Liver (tissue), 9 donors: Measurements from ENCODE around the gene CORO2B. TPM values are rescaled to one million over a fixed set of nuclear protein-coding genes. Genes with fewer than 3 reads are reported as not detected.

Experiments
- DNase-seq: peaks from one replicate; pipeline ENCODE4 v3.0.0-alpha.2; 2017; ENCODE audit warnings: low spot score
- H3K27ac ChIP-seq, 2 donors: one replicate each; pipeline ENCODE4 v1.7.0; 2013; ENCODE audit warnings: inconsistent platforms in 2 of 2, low read length in 2 of 2, control low read depth in 1 of 2, low read depth in 1 of 2, mild to moderate bottlenecking in 1 of 2
- H3K27me3 ChIP-seq, 4 donors: one replicate each; pipeline versions ENCODE4 v1.6.1 to v1.7.0; 2013; ENCODE audit warnings: low read length in 3 of 4, inconsistent platforms in 1 of 4, mild to moderate bottlenecking in 1 of 4, moderate library complexity in 1 of 4; ENCODE audit not compliant: control insufficient read depth in 4 of 4, insufficient read depth in 4 of 4
- H3K36me3 ChIP-seq, 4 donors: one replicate each; pipeline versions ENCODE4 v1.6.1 to v1.7.0; 2013; ENCODE audit warnings: low read length in 3 of 4, mild to moderate bottlenecking in 3 of 4, low read depth in 1 of 4, moderate library complexity in 1 of 4; ENCODE audit not compliant: control insufficient read depth in 4 of 4, insufficient read depth in 3 of 4
- H3K4me1 ChIP-seq, 4 donors: one replicate each; pipeline versions ENCODE4 v1.6.1 to v1.7.0; 2013; ENCODE audit warnings: low read length in 3 of 4, mild to moderate bottlenecking in 3 of 4, moderate library complexity in 1 of 4; ENCODE audit not compliant: control insufficient read depth in 4 of 4, insufficient read depth in 4 of 4
- H3K4me3 ChIP-seq, 3 donors: one replicate each; pipeline versions ENCODE4 v1.6.1 to v1.7.0; 2013; ENCODE audit warnings: low read length in 3 of 3, control low read depth in 1 of 3, low read depth in 1 of 3, mild to moderate bottlenecking in 1 of 3
- H3K9ac ChIP-seq, 2 donors: one replicate each; pipeline ENCODE4 v1.7.0; 2013; ENCODE audit warnings: low read length in 2 of 2, mild to moderate bottlenecking in 2 of 2, moderate library complexity in 2 of 2, control low read depth in 1 of 2, low read depth in 1 of 2
- H3K9me3 ChIP-seq, 4 donors: one replicate each; pipeline versions ENCODE4 v1.6.1 to v1.7.0; 2013; ENCODE audit warnings: low read length in 3 of 4; ENCODE audit not compliant: control insufficient read depth in 4 of 4
- ATF3 ChIP-seq: IDR thresholded peaks from 2 replicates; pipeline ENCODE4 v1.6.1; 2016; ENCODE audit warnings: antibody characterized with exemption
- CTCF ChIP-seq: fragments of 150-350 bp; IDR thresholded peaks from 2 replicates; pipeline ENCODE4 v1.5.1; 2017; ENCODE audit warnings: improper control_type of control experiment, low read depth, low read length; ENCODE audit not compliant: missing input control
- EGR1 ChIP-seq, 2 donors: IDR thresholded peaks; 2 replicates each; pipeline ENCODE4 v1.6.1; 2016 to 2018; ENCODE audit warnings: antibody characterized with exemption in 2 of 2, low read depth in 2 of 2
- FOXA1 ChIP-seq: IDR thresholded peaks from 2 replicates; pipeline ENCODE4 v1.6.1; 2016; ENCODE audit warnings: antibody characterized with exemption
- FOXA2 ChIP-seq: IDR thresholded peaks from 2 replicates; pipeline ENCODE4 v1.6.1; 2016; ENCODE audit warnings: antibody characterized with exemption
- HNF4A ChIP-seq, 2 donors: conservative IDR thresholded peaks; 2 replicates each; pipeline ENCODE4 v1.6.1; 2016; ENCODE audit warnings: antibody characterized with exemption in 2 of 2, mild to moderate bottlenecking in 2 of 2
- MAX ChIP-seq: IDR thresholded peaks from 2 replicates; pipeline ENCODE4 v1.6.1; 2016; ENCODE audit warnings: antibody characterized with exemption
- RAD21 ChIP-seq, 2 donors: IDR thresholded peaks; 2 replicates each; pipeline ENCODE4 v1.6.1; 2016; ENCODE audit warnings: antibody characterized with exemption in 2 of 2, mild to moderate bottlenecking in 2 of 2
- REST ChIP-seq: IDR thresholded peaks from 2 replicates; pipeline ENCODE4 v1.6.1; 2016; ENCODE audit warnings: antibody characterized with exemption, mild to moderate bottlenecking
- RXRA ChIP-seq, 2 donors: IDR thresholded peaks; 2 replicates each; pipeline ENCODE4 v1.6.1; 2017 to 2018; ENCODE audit warnings: antibody characterized with exemption in 2 of 2, mild to moderate bottlenecking in 1 of 2
- SP1 ChIP-seq: IDR thresholded peaks from 2 replicates; pipeline ENCODE4 v1.6.1; 2018; ENCODE audit warnings: antibody characterized with exemption, mild to moderate bottlenecking
- YY1 ChIP-seq: IDR thresholded peaks from 2 replicates; pipeline ENCODE4 v1.6.1; 2016; ENCODE audit warnings: antibody characterized with exemption, mild to moderate bottlenecking
- WGBS: extraction: QIAGEN DNeasy Blood & Tissue Kit; methylation state at CpG from one replicate; pipeline ENCODE4 v1.1.7; 2013; 5-methylcytosine and 5-hydroxymethylcytosine counted together
- polyA plus RNA-seq, 2 donors: library from polyadenylated mRNA; stranded (reverse) in 1 of 2; unstranded in 1 of 2; fragments of 200-250 nt in 1 of 2; fragments of >200 nt in 1 of 2; fragmentation: Nextera tagmentation in 1 of 2; extraction: Ambion mirVana in 1 of 2; gene quantifications; one replicate each; pipeline versions ENCODE4 v1.2.1 to v1.2.3, GENCODE V29; 2013 to 2015
- total RNA-seq, 2 donors: library from RNA; depleted of rRNA; stranded (reverse); fragments of >200 nt; gene quantifications; one replicate each; pipeline ENCODE4 v1.2.3, GENCODE V29; 2014
- donor health status: healthy.
- donor health status: healthy.
- donor health status: healthy.
- donor health status: healthy.
- donor health status: healthy.

The CORO2B gene
- total and polyA plus RNA-seq, 4 donors, result 0.15 to 0.65 (median 0.52) TPM

GRCh38 chr15:68590721-68591389 is 12.1 kb downstream of the CORO2B start:
- 92% methylated on average over 9 of the region's 9 CpGs for WGBS
- Histone ChIP-seq H3K27ac (no peak overlapping the region), H3K9ac (no peak overlapping the region), H3K36me3 (no peaks in the 10 kb centered on the region), H3K4me1 (peaks cover 0 to 2% (median 0%) of the 10 kb centered on the region in 4 donors), H3K4me3 (no peak overlapping the region), H3K9me3 (no peaks in the 10 kb centered on the region), H3K27me3 (no peaks in the 10 kb centered on the region)
- DNase-seq, result no peak
- no peak for TF ChIP-seq YY1
- no peak for TF ChIP-seq FOXA2
- no peak for TF ChIP-seq CTCF
- TF ChIP-seq EGR1 (IDR thresholded peaks at IDR 0.05; ENCODE audit: low read depth in 2 of 2), result no peak
- TF ChIP-seq FOXA1, result no peak
- no peak for TF ChIP-seq MAX
- no peak for TF ChIP-seq RAD21 (IDR thresholded peaks at IDR 0.05)

GRCh38 chr15:68592054-68592453 is 13.3 kb downstream of the CORO2B start:
- 89% methylated on average over 4 of the region's 4 CpGs for WGBS
- DNase-seq, result no peak

More at GRCh38 chr15:68592054-68592453, 13.3 kb downstream of the CORO2B start:
- Histone ChIP-seq H3K9me3 (no peaks in the 10 kb centered on the region), H3K4me3 (no peak overlapping the region), H3K27ac (no peak overlapping the region), H3K36me3 (no peaks in the 10 kb centered on the region), H3K27me3 (no peaks in the 10 kb centered on the region), H3K9ac (no peak overlapping the region), H3K4me1 (peaks cover 0 to 2% (median 0%) of the 10 kb centered on the region in 4 donors)
- TF ChIP-seq SP1, result no peak
- TF ChIP-seq FOXA1, result no peak
- no peak for TF ChIP-seq FOXA2
- TF ChIP-seq MAX, result no peak
- TF ChIP-seq CTCF, result no peak
- TF ChIP-seq HNF4A (conservative IDR thresholded peaks at IDR 0.05), result no peak
- no peak for TF ChIP-seq RXRA (IDR thresholded peaks at IDR 0.05)
- TF ChIP-seq YY1, result no peak
- TF ChIP-seq REST, result no peak
- TF ChIP-seq ATF3, result no peak
